Tibial artery (tissue), 4 donors: Measurements from ENCODE around the gene EIPR1.

ENCODE experiments used
- DNase-seq, 2 donors: peaks; one replicate each; pipeline ENCODE4 v3.0.0-alpha.2; 2019
- H3K27ac ChIP-seq, 2 donors: fragments of 200-600 bp; sonication (generic) in 1 of 2; 1 replicate in 1 of 2; 2 replicates in 1 of 2; pipeline ENCODE4 v1.5.1; 2018 to 2019; ENCODE audit warnings: mild to moderate bottlenecking in 1 of 2
- H3K27me3 ChIP-seq, 2 donors: fragments of 200-600 bp; sonication (generic) in 1 of 2; one replicate each; pipeline versions ENCODE4 v1.5.1 to v1.6.0; 2016 to 2019
- H3K36me3 ChIP-seq, 3 donors: fragments of 200-600 bp; sonication (generic) in 2 of 3; one replicate each; pipeline ENCODE4 v1.5.1; 2016 to 2019; ENCODE audit warnings: mild to moderate bottlenecking in 2 of 3
- H3K4me1 ChIP-seq, 4 donors: fragments of 200-600 bp; sonication (generic) in 2 of 4; 1 replicate in 3 of 4; 2 replicates in 1 of 4; pipeline ENCODE4 v1.5.1; 2016 to 2019
- H3K4me3 ChIP-seq, 2 donors: fragments of 200-600 bp; sonication (generic) in 1 of 2; 1 replicate in 1 of 2; 2 replicates in 1 of 2; pipeline ENCODE4 v1.5.1; 2018 to 2019; ENCODE audit warnings: mild to moderate bottlenecking in 2 of 2
- H3K9me3 ChIP-seq, 3 donors: fragments of 200-600 bp; sonication (generic) in 1 of 3; one replicate each; pipeline ENCODE4 v1.5.1; 2016 to 2019
- CTCF ChIP-seq, 2 experiments: fragments of 200-600 bp in 1 of 2; fragments of 450-650 bp in 1 of 2; IDR thresholded peaks; one replicate each; pipeline ENCODE4 v1.5.1; 2017 to 2019; ENCODE audit warnings: antibody characterized with exemption in 2 of 2, mild to moderate bottlenecking in 1 of 2, moderate library complexity in 1 of 2
- intact Hi-C: fragments of 100-400 bp; cut with DNase I; formaldehyde crosslinking; loops from one replicate; pipeline ENCODE4 v1.15.0; 2023; ENCODE audit warnings: low total_unique reads

The EIPR1 gene

GRCh38 chr2:3257166-3257565 lies 120.5 kb downstream of the EIPR1 start:
- H3K27me3 ChIP-seq, result no peaks in the 10 kb centered on the region
- H3K4me1 ChIP-seq, result no peaks in the 10 kb centered on the region
- no peak for TF ChIP-seq CTCF (IDR thresholded peaks at IDR 0.05)
- no peak overlapping the region for H3K4me3 ChIP-seq
- intact Hi-C loops, result no loop called here
- no peak for DNase-seq
- no peak overlapping the region for H3K27ac ChIP-seq
- no peaks in the 10 kb centered on the region for H3K9me3 ChIP-seq
- H3K36me3 ChIP-seq, result peaks cover 11 to 19% (median 12%) of the 10 kb centered on the region in 3 donors

GRCh38 chr2:3256605-3257004 lies 121.0 kb downstream of the EIPR1 start:
- Histone ChIP-seq H3K9me3 (no peaks in the 10 kb centered on the region), H3K4me1 (no peaks in the 10 kb centered on the region), H3K27me3 (no peaks in the 10 kb centered on the region), H3K27ac (no peak overlapping the region), H3K4me3 (no peak overlapping the region), H3K36me3 (peaks cover 11 to 19% (median 17%) of the 10 kb centered on the region in 3 donors)
- TF ChIP-seq CTCF (IDR thresholded peaks at IDR 0.05), result no peak
- intact Hi-C loops, result no loop called here
- no peak for DNase-seq

- no peak for TF ChIP-seq CTCF (IDR thresholded peaks at IDR 0.05)
- intact Hi-C loops, result no loop called here
- Histone ChIP-seq H3K27me3 (no peaks in the 10 kb centered on the region), H3K27ac (no peak overlapping the region), H3K36me3 (peaks cover 11 to 20% (median 19%) of the 10 kb centered on the region in 3 donors), H3K4me3 (no peak overlapping the region), H3K4me1 (no peaks in the 10 kb centered on the region), H3K9me3 (peaks cover 0 to under 1% (median 0%) of the 10 kb centered on the region in 3 donors)
- DNase-seq, result no peak
Observed at GRCh38 chr2:3256157-3256556, 121.5 kb downstream of the EIPR1 start.

GRCh38 chr2:3254442-3254941 lies 123.1 kb downstream of the EIPR1 start:
- no peak for TF ChIP-seq CTCF (IDR thresholded peaks at IDR 0.05)
- intact Hi-C loops, result no loop called here
- no peak overlapping the region for H3K27ac ChIP-seq
- H3K36me3 ChIP-seq, result peaks cover 11 to 32% (median 29%) of the 10 kb centered on the region in 3 donors
- no peak for DNase-seq
- no peaks in the 10 kb centered on the region for H3K27me3 ChIP-seq
- H3K9me3 ChIP-seq, result peaks cover 0 to 15% (median 11%) of the 10 kb centered on the region in 3 donors
- H3K4me1 ChIP-seq, result no peaks in the 10 kb centered on the region
- H3K4me3 ChIP-seq, result no peak overlapping the region

- Histone ChIP-seq H3K27me3 (no peaks in the 10 kb centered on the region), H3K9me3 (peaks cover 0 to 20% (median 16%) of the 10 kb centered on the region in 3 donors), H3K27ac (no peak overlapping the region), H3K4me1 (no peaks in the 10 kb centered on the region), H3K4me3 (no peak overlapping the region), H3K36me3 (peaks cover 11 to 36% (median 29%) of the 10 kb centered on the region in 3 donors)
- no peak for DNase-seq
- TF ChIP-seq CTCF (IDR thresholded peaks at IDR 0.05), result no peak
- intact Hi-C loops, result no loop called here
Observed at GRCh38 chr2:3253913-3254441, 123.6 kb downstream of the EIPR1 start.
